HepG2 (cell line): ENCODE measurements around the gene RBM6. TPM values are rescaled to one million over a fixed set of nuclear protein-coding genes. Genes with fewer than 3 reads are reported as not detected.

Source experiments
- ATAC-seq: fragments of 200-7000 bp; cut with Tn5 transposase; 3 replicates; pipeline ENCODE4 v1.9.1; 2020; ENCODE audit warnings: mild to moderate bottlenecking, moderate library complexity
- BruUV-seq: library from RNA; stranded (reverse); fragments of 400-500 nt; replicated peaks from 2 replicates; lab custom pipeline; 2021; lab: Mats Ljungman, UMichigan
- CTCF ChIA-PET: fragments of 300-600 bp; formaldehyde crosslinking; extraction: SDS; loops from one replicate; lab custom pipeline; 2021; ENCODE audit warnings: low total read pairs, inconsistent platforms, low intra/inter-chr PET ratio; lab: Yijun Ruan, JAX
- POLR2A ChIA-PET: fragments of 350-600 bp; sonication (Branson Sonifier 250); formaldehyde crosslinking; loops from one replicate; lab custom pipeline; 2020; ENCODE audit warnings: antibody characterized with exemption, inconsistent platforms; lab: Yijun Ruan, JAX
- DNase-seq: peaks from one replicate; pipeline ENCODE4 v3.0.0-alpha.2; 2015; ENCODE audit warnings: low spot score
- FAIRE-seq: peaks from 3 replicates; lab custom pipeline; 2011; peaks lifted over from hg19 to GRCh38; lab: Jason Lieb, UNC
- H2AFZ ChIP-seq: one replicate; pipeline ENCODE4 v1.6.1; 2011; ENCODE audit warnings: low read length, inconsistent platforms
- H3K27ac ChIP-seq: fragments of 300-600 bp; 3 replicates; pipeline ENCODE4 v1.8.0; 2011; ENCODE audit warnings: mixed run types, mild to moderate bottlenecking, mixed read lengths, low read length, inconsistent platforms; ENCODE audit not compliant: insufficient read depth; ENCODE audit errors: extremely low read length
- H3K27me3 ChIP-seq, 2 experiments: fragments of 200-600 bp in 1 of 2; 2 replicates in 1 of 2; 3 replicates in 1 of 2; pipeline versions ENCODE4 v1.6.0 to v1.8.0; 2011; ENCODE audit warnings: low read length in 2 of 2, mild to moderate bottlenecking in 2 of 2, moderate library complexity in 2 of 2, inconsistent platforms in 1 of 2; ENCODE audit not compliant: insufficient read depth in 2 of 2, control insufficient read depth in 1 of 2
- H3K36me3 ChIP-seq, 2 experiments: fragments of 200-600 bp in 1 of 2; replicated peaks in 1 of 2; 2 replicates in 1 of 2; 3 replicates in 1 of 2; pipeline versions ENCODE4 v1.5.1 to v1.8.0; 2011; ENCODE audit warnings: low read length in 2 of 2, inconsistent platforms in 1 of 2; ENCODE audit not compliant: insufficient read depth in 2 of 2, control insufficient read depth in 1 of 2
- H3K4me1 ChIP-seq: 2 replicates; pipeline ENCODE4 v1.5.1; 2012; ENCODE audit warnings: low read length, inconsistent platforms; ENCODE audit not compliant: insufficient read depth
- H3K4me2 ChIP-seq: 2 replicates; pipeline ENCODE4 v1.6.0; 2011; ENCODE audit warnings: low read depth, low read length, inconsistent platforms
- H3K4me3 ChIP-seq, 3 experiments: fragments of 200-600 bp in 1 of 3; sonication (generic), shearing (Covaris generic) in 1 of 3; replicated peaks in 1 of 3; 2 replicates each; pipeline ENCODE4 v1.5.1; 2011 to 2016; ENCODE audit warnings: low read length in 3 of 3, inconsistent platforms in 2 of 3, low read depth in 2 of 3, mild to moderate bottlenecking in 2 of 3, control low read depth in 1 of 3, mixed read lengths in 1 of 3; ENCODE audit not compliant: insufficient read depth in 1 of 3
- H3K79me2 ChIP-seq: one replicate; pipeline ENCODE4 v1.6.1; 2011; ENCODE audit warnings: low read length, inconsistent platforms; ENCODE audit not compliant: insufficient read depth
- H3K9ac ChIP-seq: 2 replicates; pipeline ENCODE4 v1.6.0; 2011; ENCODE audit warnings: mild to moderate bottlenecking, low read depth, low read length, inconsistent platforms; ENCODE audit not compliant: insufficient read depth
- H3K9me3 ChIP-seq: 2 replicates; pipeline ENCODE4 v1.5.1; 2012; ENCODE audit warnings: mild to moderate bottlenecking, low read length
- H4K20me1 ChIP-seq: 2 replicates; pipeline ENCODE4 v1.6.0; 2011; ENCODE audit warnings: inconsistent platforms, mild to moderate bottlenecking, low read length, moderate library complexity; ENCODE audit not compliant: insufficient read depth
- CEBPB ChIP-seq: IDR thresholded peaks from 2 replicates; pipeline ENCODE4 v1.6.1; 2011; ENCODE audit warnings: low read depth, low read length, improper control_type of control experiment, borderline replicate concordance
- HBP1 ChIP-seq: IDR thresholded peaks from 2 replicates; pipeline ENCODE4 v1.6.1; 2016; ENCODE audit warnings: low read depth, control low read depth
- ZHX2 ChIP-seq, 2 experiments: sonication (generic) in 1 of 2; formaldehyde crosslinking in 1 of 2; IDR thresholded peaks; 2 replicates each; pipeline versions ENCODE4 v1.6.1 to v1.9.0; 2014 to 2022; ENCODE audit warnings: antibody characterized with exemption in 1 of 2, borderline replicate concordance in 1 of 2, inconsistent platforms in 1 of 2, low read depth in 1 of 2, missing genetic modification reagents in 1 of 2
- ZNF276 ChIP-seq: sonication (generic); formaldehyde crosslinking; IDR thresholded peaks from 2 replicates; pipeline ENCODE4 v1.4.0; 2020; ENCODE audit warnings: mild to moderate bottlenecking, low read depth, missing genetic modification reagents
- ZNF281 ChIP-seq: sonication (generic); formaldehyde crosslinking; IDR thresholded peaks from 2 replicates; pipeline ENCODE4 v1.4.0; 2020; ENCODE audit warnings: missing genetic modification reagents, borderline replicate concordance
- ZNF296 ChIP-seq: sonication (generic); formaldehyde crosslinking; conservative IDR thresholded peaks from 2 replicates; pipeline ENCODE4 v1.5.0; 2020; ENCODE audit warnings: mild to moderate bottlenecking, missing genetic modification reagents
- ZSCAN30 ChIP-seq: sonication (generic); formaldehyde crosslinking; IDR thresholded peaks from 2 replicates; pipeline ENCODE4 v1.5.0; 2020; ENCODE audit warnings: mild to moderate bottlenecking, missing genetic modification reagents
- WGBS: methylation state at CpG from one replicate; pipeline ENCODE4 v1.1.6; 2017; ENCODE audit warnings: low lambda C conversion rate; 5-methylcytosine and 5-hydroxymethylcytosine counted together
- in situ Hi-C: cut with HindIII; loops from 2 replicates; pipeline ENCODE4 v1.10.0; 2017; ENCODE audit warnings: low pct_unique_long_range_greater_than_20kb; ENCODE audit not compliant: extremely low pct_ligation_motif_present
- intact Hi-C: fragments of 100-400 bp; cut with micrococcal nuclease; formaldehyde crosslinking; loops from one replicate; pipeline ENCODE4 v1.10.0; 2022; ENCODE audit not compliant: unreplicated experiment
- polyA plus RNA-seq, 8 experiments: library from polyadenylated mRNA; depleted of rRNA in 3 of 8; stranded (reverse) in 7 of 8; unstranded in 1 of 8; fragments of >200 nt; fragmentation: Illumina TruSeq in 4 of 8; extraction: Trizol in 4 of 8; gene quantifications; 2 replicates each; pipeline versions ENCODE4 v1.2.1 to v1.2.3, GENCODE V29; 2011 to 2016; ENCODE audit warnings: low read depth in 4 of 8, missing spikeins in 1 of 8, mixed read lengths in 1 of 8; ENCODE audit not compliant: insufficient read depth in 1 of 8
- total RNA-seq, 5 experiments: library from RNA; depleted of rRNA; stranded (reverse); fragments of >200 nt; fragmentation: Illumina TruSeq; extraction: Trizol; gene quantifications; 2 replicates each; pipeline ENCODE4 v1.2.3, GENCODE V29; 2016; ENCODE audit warnings: low read depth in 1 of 5

The RBM6 gene
- total and polyA plus RNA-seq, 2 of the 13 experiments (the other 11 are each of a cell fraction or from before 2014, with no cell fraction given) = 72.7 to 86.1 TPM

- TF ChIP-seq ZNF281 (CRISPR knock-in tag) (no peak), ZNF276 (CRISPR knock-in tag) (no peak)
These were observed 2.9 kb upstream of the RBM6 start (continued) for GRCh38 chr3:49937090-49937489.

- no TSS peak for BruUV-seq
- ChIA-PET POLR2A (interaction anchor here (0.5 to 3.7 kb wide), 8 partner anchors 9 to 1558 kb away, joined by 3 to 93 read pairs (median 4); partner anchors contain the start of genes MON1A and QRICH1), CTCF (no interaction called here)
- Histone ChIP-seq H3K36me3 (no peaks in the 10 kb centered on the region; a peak in 1 of 5 replicates), H3K27ac (peak overlapping the region; percentile 95), H3K79me2 (peaks cover 46% of the 10 kb centered on the region), H2AFZ (no peak overlapping the region), H3K27me3 (peaks cover 0 to 2% of the 10 kb centered on the region in 2 experiments; a peak in 2 of 5 replicates), H3K9me3 (no peaks in the 10 kb centered on the region), H3K4me1 (peaks cover 35% of the 10 kb centered on the region), H3K4me3 (peak overlapping the region; percentile 84 to 94 (median 93)), H3K9ac (peak overlapping the region; percentile 90), H4K20me1 (peaks cover 17% of the 10 kb centered on the region), H3K4me2 (peak overlapping the region; percentile 92)
- 2% methylated on average over 20 of the region's 23 CpGs for WGBS
- FAIRE-seq = no peak
- DNase-seq = no peak
- intact Hi-C loops = no loop called here
- in situ Hi-C loops = no loop called here
- no peak for ATAC-seq
- TF ChIP-seq ZSCAN30 (CRISPR knock-in tag) (0 out of 2 replicates have a peak, but pooled peaks have one; percentile 66), CEBPB (peak; percentile 36; the same call in 1 of the 2 replicates), ZHX2 (IDR thresholded peaks at IDR 0.05; ENCODE audit: low read depth) (no peak), ZHX2 (CRISPR knock-in tag; IDR thresholded peaks at IDR 0.05; ENCODE audit: borderline replicate concordance) (no peak), HBP1 (no peak), ZNF296 (CRISPR knock-in tag) (no peak)
These were observed 808 bp downstream of the RBM6 start for GRCh38 chr3:49940667-49941249.
